ENCODE data around the gene CCDC28B.

The CCDC28B gene

DNA sequence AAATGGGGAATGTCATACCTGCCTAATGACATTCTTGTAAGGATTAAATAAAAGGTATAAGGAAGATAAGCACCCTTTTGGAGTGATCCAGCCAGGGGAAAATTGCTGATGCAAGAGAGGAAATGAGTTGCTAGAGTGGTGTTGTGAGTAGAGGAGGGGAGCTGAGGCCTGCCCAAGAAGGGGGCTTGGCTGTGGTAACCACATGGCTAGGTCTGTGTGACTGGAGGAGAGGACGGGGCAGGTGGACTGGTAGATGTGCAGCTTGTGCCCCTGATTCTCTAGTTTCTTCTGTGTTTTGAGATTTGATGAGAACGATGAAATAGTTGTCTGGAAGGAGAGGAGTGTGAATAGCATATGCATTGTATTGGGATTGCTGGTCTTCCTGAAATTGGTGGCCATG lies 14.3 kb upstream of the CCDC28B start:
- Histone ChIP-seq H3K27ac (no peak overlapping the region), H3K36me3 (peaks cover 65% of the 10 kb centered on the region), H3K4me1 (ENCODE audit: control insufficient read depth in 1 of 2, insufficient read depth in 1 of 2, low read depth in 1 of 2, low read length in 1 of 2) (peaks cover 0 to 16% of the 10 kb centered on the region in 2 experiments), H3K27me3 (no peaks in the 10 kb centered on the region), H3K4me3 (ENCODE audit: low read depth in 1 of 2, low read length in 1 of 2) (no peak overlapping the region), H3K9me3 (no peaks in the 10 kb centered on the region)
- TF ChIP-seq, protein P1, sequence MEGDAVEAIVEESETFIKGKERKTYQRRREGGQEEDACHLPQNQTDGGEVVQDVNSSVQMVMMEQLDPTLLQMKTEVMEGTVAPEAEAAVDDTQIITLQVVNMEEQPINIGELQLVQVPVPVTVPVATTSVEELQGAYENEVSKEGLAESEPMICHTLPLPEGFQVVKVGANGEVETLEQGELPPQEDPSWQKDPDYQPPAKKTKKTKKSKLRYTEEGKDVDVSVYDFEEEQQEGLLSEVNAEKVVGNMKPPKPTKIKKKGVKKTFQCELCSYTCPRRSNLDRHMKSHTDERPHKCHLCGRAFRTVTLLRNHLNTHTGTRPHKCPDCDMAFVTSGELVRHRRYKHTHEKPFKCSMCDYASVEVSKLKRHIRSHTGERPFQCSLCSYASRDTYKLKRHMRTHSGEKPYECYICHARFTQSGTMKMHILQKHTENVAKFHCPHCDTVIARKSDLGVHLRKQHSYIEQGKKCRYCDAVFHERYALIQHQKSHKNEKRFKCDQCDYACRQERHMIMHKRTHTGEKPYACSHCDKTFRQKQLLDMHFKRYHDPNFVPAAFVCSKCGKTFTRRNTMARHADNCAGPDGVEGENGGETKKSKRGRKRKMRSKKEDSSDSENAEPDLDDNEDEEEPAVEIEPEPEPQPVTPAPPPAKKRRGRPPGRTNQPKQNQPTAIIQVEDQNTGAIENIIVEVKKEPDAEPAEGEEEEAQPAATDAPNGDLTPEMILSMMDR (IDR thresholded peaks at IDR 0.05) = no peak

DNA sequence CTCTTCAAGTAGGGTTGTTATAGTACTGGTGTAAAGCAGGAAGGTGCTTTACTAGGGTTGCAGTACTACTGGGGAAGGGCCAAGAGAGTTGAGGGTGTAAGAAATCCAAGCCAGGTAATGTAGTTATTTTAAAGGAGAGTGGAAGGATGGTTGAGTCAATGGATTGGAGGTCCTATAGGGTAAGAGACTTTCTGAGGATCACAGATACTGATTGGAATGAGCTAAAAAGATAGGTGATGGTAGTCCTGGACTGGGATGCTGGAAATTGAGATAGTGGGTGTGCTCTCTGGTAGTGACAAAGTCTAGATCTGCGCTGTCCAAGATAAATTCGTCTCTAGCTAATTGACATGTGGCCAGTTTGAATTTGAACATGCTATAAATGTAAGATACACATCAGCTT lies 13.9 kb upstream of the CCDC28B start:
- H3K27ac ChIP-seq = no peak overlapping the region
- H3K9me3 ChIP-seq = no peaks in the 10 kb centered on the region
- no peak overlapping the region for H3K4me3 ChIP-seq (ENCODE audit: low read depth in 1 of 2, low read length in 1 of 2)
- TF ChIP-seq, protein P1 (IDR thresholded peaks at IDR 0.05) = no peak
- H3K27me3 ChIP-seq = no peaks in the 10 kb centered on the region
- H3K36me3 ChIP-seq = peaks cover 69% of the 10 kb centered on the region
- peaks cover 0 to 11% of the 10 kb centered on the region in 2 experiments for H3K4me1 ChIP-seq (ENCODE audit: control insufficient read depth in 1 of 2, insufficient read depth in 1 of 2, low read depth in 1 of 2, low read length in 1 of 2)

DNA sequence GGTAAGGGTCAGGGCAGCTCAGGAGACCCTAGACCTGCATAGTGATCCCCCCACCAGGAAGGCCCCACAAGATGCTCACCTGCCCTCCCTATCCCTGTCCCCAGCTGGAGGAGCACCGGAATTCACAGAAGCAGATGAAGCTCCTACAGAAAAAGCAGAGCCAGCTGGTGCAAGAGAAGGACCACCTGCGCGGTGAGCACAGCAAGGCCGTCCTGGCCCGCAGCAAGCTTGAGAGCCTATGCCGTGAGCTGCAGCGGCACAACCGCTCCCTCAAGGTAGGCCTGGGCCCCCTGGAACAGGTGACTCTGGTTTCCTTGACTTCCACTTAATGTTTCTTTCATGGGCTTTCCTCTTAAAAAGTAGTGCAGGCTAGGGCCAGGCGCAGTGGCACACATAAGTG lies 12.5 kb upstream of the CCDC28B start:
- TF ChIP-seq, protein P1 (IDR thresholded peaks at IDR 0.05) = no peak
- H3K27me3 ChIP-seq = no peaks in the 10 kb centered on the region
- no peak overlapping the region for H3K27ac ChIP-seq
- no peaks in the 10 kb centered on the region for H3K9me3 ChIP-seq
- H3K4me1 ChIP-seq (ENCODE audit: control insufficient read depth in 1 of 2, insufficient read depth in 1 of 2, low read depth in 1 of 2, low read length in 1 of 2) = peaks cover 0 to 5% of the 10 kb centered on the region in 2 experiments
- H3K4me3 ChIP-seq (ENCODE audit: low read depth in 1 of 2, low read length in 1 of 2) = no peak overlapping the region
- peaks cover 83% of the 10 kb centered on the region for H3K36me3 ChIP-seq

DNA sequence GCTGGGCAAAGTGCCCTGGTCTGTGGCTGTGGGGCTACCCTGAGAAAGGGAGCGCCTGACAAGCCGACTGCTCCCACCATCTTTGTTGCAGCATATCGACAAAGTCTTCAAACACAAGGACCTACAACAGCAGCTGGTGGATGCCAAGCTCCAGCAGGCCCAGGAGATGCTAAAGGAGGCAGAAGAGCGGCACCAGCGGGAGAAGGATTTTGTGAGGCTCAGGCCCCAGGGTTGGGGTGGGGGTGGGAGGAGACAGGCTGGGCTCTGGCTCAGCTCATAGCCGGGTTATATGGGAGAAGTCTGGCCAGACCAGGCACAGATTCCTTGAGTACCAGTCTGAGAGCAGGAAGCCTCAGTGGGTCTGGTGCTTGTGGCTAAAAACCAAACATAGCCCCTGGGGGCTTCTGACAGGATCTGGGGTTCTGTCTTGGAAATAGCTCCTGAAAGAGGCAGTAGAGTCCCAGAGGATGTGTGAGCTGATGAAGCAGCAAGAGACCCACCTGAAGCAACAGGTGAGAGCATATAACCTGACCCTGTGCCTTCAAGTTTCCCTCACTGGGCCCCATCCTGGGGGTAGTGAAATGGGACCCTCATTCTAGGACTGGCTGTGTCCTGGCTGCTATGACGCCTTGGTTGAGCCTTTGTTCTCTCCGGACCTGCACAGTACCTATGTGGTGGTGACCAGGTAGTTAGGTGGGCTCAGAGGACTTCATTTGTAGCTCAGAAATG lies 8.0 kb upstream of the CCDC28B start:
- H3K27me3 ChIP-seq = no peaks in the 10 kb centered on the region
- H3K9me3 ChIP-seq = no peaks in the 10 kb centered on the region
- no peaks in the 10 kb centered on the region for H3K4me1 ChIP-seq (ENCODE audit: control insufficient read depth in 1 of 2, insufficient read depth in 1 of 2, low read depth in 1 of 2, low read length in 1 of 2)
- TF ChIP-seq, protein P1 (IDR thresholded peaks at IDR 0.05) = no peak
- peaks cover 97% of the 10 kb centered on the region for H3K36me3 ChIP-seq
- H3K4me3 ChIP-seq (ENCODE audit: low read depth in 1 of 2, low read length in 1 of 2) = no peak overlapping the region
- H3K27ac ChIP-seq = no peak overlapping the region

DNA sequence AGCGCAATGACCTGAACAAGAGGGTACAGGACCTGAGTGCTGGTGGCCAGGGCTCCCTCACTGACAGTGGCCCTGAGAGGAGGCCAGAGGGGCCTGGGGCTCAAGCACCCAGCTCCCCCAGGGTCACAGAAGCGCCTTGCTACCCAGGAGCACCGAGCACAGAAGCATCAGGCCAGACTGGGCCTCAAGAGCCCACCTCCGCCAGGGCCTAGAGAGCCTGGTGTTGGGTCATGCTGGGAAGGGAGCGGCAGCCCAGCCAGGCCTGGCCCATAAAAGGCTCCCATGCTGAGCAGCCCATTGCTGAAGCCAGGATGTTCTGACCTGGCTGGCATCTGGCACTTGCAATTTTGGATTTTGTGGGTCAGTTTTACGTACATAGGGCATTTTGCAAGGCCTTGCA lies 5.4 kb upstream of the CCDC28B start:
- Histone ChIP-seq H3K9me3 (no peaks in the 10 kb centered on the region), H3K27ac (no peak overlapping the region), H3K4me1 (ENCODE audit: control insufficient read depth in 1 of 2, insufficient read depth in 1 of 2, low read depth in 1 of 2, low read length in 1 of 2) (peaks cover 3% of the 10 kb centered on the region in 2 experiments), H3K4me3 (ENCODE audit: low read depth in 1 of 2, low read length in 1 of 2) (no peak overlapping the region), H3K36me3 (peaks cover 88% of the 10 kb centered on the region), H3K27me3 (no peaks in the 10 kb centered on the region)
- TF ChIP-seq, protein P1 (IDR thresholded peaks at IDR 0.05) = no peak

Measured in neutrophil (primary cell).